HepG2 (cell line): ENCODE data around the gene ERMAP. TPM values are rescaled to one million over a fixed set of nuclear protein-coding genes. Genes with fewer than 3 reads are reported as not detected.
A peak's percentile ranks its signal among the peaks of the same experiment; 100 is the strongest.

Source experiments
- ATF7-NPFF ChIP-seq: sonication (generic); formaldehyde crosslinking; IDR thresholded peaks from 2 replicates; pipeline ENCODE4 v1.8.1; 2023; ENCODE audit warnings: mild to moderate bottlenecking, low read depth, missing genetic modification reagents, moderate library complexity
- ATM ChIP-seq: fragments of 450-650 bp; IDR thresholded peaks from 2 replicates; pipeline ENCODE4 v1.7.1; 2017; ENCODE audit warnings: mild to moderate bottlenecking, borderline replicate concordance
- ATRX ChIP-seq: sonication (generic); formaldehyde crosslinking; IDR thresholded peaks from 2 replicates; pipeline ENCODE4 v1.4.0; 2020; ENCODE audit warnings: missing genetic modification reagents, borderline replicate concordance
- CBX2 ChIP-seq, 2 experiments: fragments of 200-600 bp in 1 of 2; sonication (generic); formaldehyde crosslinking in 1 of 2; IDR thresholded peaks; 2 replicates each; pipeline versions ENCODE4 v1.7.0 to v1.8.1; 2018 to 2022; ENCODE audit warnings: low read depth in 2 of 2, low read length in 1 of 2, mild to moderate bottlenecking in 1 of 2, missing genetic modification reagents in 1 of 2
- CERS6 ChIP-seq: sonication (generic); formaldehyde crosslinking; IDR thresholded peaks from 2 replicates; pipeline ENCODE4 v1.5.0; 2020; ENCODE audit warnings: missing genetic modification reagents
- GLI4 ChIP-seq: sonication (generic); formaldehyde crosslinking; IDR thresholded peaks from 2 replicates; pipeline ENCODE4 v1.5.1; 2020; ENCODE audit warnings: missing genetic modification reagents, mild to moderate bottlenecking, moderate library complexity, borderline replicate concordance
- HOMEZ ChIP-seq: IDR thresholded peaks from 2 replicates; pipeline ENCODE4 v1.6.1; 2016; ENCODE audit warnings: low read depth
- LBX2 ChIP-seq: sonication (generic); formaldehyde crosslinking; IDR thresholded peaks from 2 replicates; pipeline ENCODE4 v1.5.0; 2020; ENCODE audit warnings: missing genetic modification reagents, mild to moderate bottlenecking, borderline replicate concordance
- NFRKB ChIP-seq: fragments of 450-650 bp; IDR thresholded peaks from 2 replicates; pipeline ENCODE4 v1.6.1; 2017
- POLR2G ChIP-seq: fragments of 200-400 bp; formaldehyde crosslinking; IDR thresholded peaks from 2 replicates; pipeline ENCODE4 v1.6.1; 2018; ENCODE audit warnings: mild to moderate bottlenecking, low read depth, low read length, moderate library complexity
- SKI ChIP-seq: fragments of 450-650 bp; IDR thresholded peaks from one replicate; pipeline ENCODE4 v1.6.1; 2018; ENCODE audit warnings: mild to moderate bottlenecking; ENCODE audit not compliant: partially characterized antibody
- ZBTB1 ChIP-seq: sonication (generic); formaldehyde crosslinking; IDR thresholded peaks from 2 replicates; pipeline ENCODE4 v1.4.0; 2020; ENCODE audit warnings: missing genetic modification reagents, borderline replicate concordance
- ZHX1 ChIP-seq: sonication (generic); formaldehyde crosslinking; IDR thresholded peaks from 2 replicates; pipeline ENCODE4 v1.8.1; 2022; ENCODE audit warnings: low read depth, mild to moderate bottlenecking, missing genetic modification reagents
- ZMYM4 ChIP-seq: sonication (generic); formaldehyde crosslinking; IDR thresholded peaks from 2 replicates; pipeline ENCODE4 v1.8.1; 2023; ENCODE audit warnings: mild to moderate bottlenecking, missing genetic modification reagents
- ZNF124 ChIP-seq: sonication (generic); formaldehyde crosslinking; IDR thresholded peaks from 2 replicates; pipeline ENCODE4 v1.4.0; 2020; ENCODE audit warnings: missing genetic modification reagents
- ZNF143 ChIP-seq: sonication (generic); formaldehyde crosslinking; IDR thresholded peaks from 2 replicates; pipeline ENCODE4 v1.4.0; 2020; ENCODE audit warnings: missing genetic modification reagents
- ZNF34 ChIP-seq: sonication (generic); formaldehyde crosslinking; IDR thresholded peaks from 2 replicates; pipeline ENCODE4 v1.4.0; 2020; ENCODE audit warnings: mild to moderate bottlenecking, missing genetic modification reagents, borderline replicate concordance
- ZNF570 ChIP-seq: sonication (generic); formaldehyde crosslinking; IDR thresholded peaks from 2 replicates; pipeline ENCODE4 v1.4.0; 2020; ENCODE audit warnings: mild to moderate bottlenecking, missing genetic modification reagents, borderline replicate concordance
- ZNF704 ChIP-seq: sonication (generic); formaldehyde crosslinking; IDR thresholded peaks from 2 replicates; pipeline ENCODE4 v1.8.1; 2023; ENCODE audit warnings: mild to moderate bottlenecking, inconsistent platforms, moderate library complexity, missing genetic modification reagents, borderline replicate concordance
- ZNF792 ChIP-seq: IDR thresholded peaks from 2 replicates; pipeline ENCODE4 v1.6.1; 2016
- ZSCAN25 ChIP-seq: sonication (generic); formaldehyde crosslinking; IDR thresholded peaks from 2 replicates; pipeline ENCODE4 v1.8.0; 2022; ENCODE audit warnings: mild to moderate bottlenecking, missing genetic modification reagents
- polyA plus RNA-seq, 8 experiments: library from polyadenylated mRNA; depleted of rRNA in 3 of 8; stranded (reverse) in 7 of 8; unstranded in 1 of 8; fragments of >200 nt; fragmentation: Illumina TruSeq in 4 of 8; extraction: Trizol in 4 of 8; gene quantifications; 2 replicates each; pipeline versions ENCODE4 v1.2.1 to v1.2.3, GENCODE V29; 2011 to 2016; ENCODE audit warnings: low read depth in 4 of 8, missing spikeins in 1 of 8, mixed read lengths in 1 of 8; ENCODE audit not compliant: insufficient read depth in 1 of 8
- total RNA-seq, 5 experiments: library from RNA; depleted of rRNA; stranded (reverse); fragments of >200 nt; fragmentation: Illumina TruSeq; extraction: Trizol; gene quantifications; 2 replicates each; pipeline ENCODE4 v1.2.3, GENCODE V29; 2016; ENCODE audit warnings: low read depth in 1 of 5

The ERMAP gene
- total and polyA plus RNA-seq, 2 of the 13 experiments (the other 11 are each of a cell fraction or from before 2014, with no cell fraction given) = 2.2 to 4.4 TPM

GRCh38 chr1:42816585-42817439 is at the start of gene ERMAP, which contains the start of gene SVBP (continued):
- TF ChIP-seq ZNF704 (CRISPR knock-in tag) (no peak), ATM (no peak), NFRKB (no peak), GLI4 (CRISPR knock-in tag) (no peak), ZHX1 (peak; percentile 55; the same call in 1 of the 2 replicates), ZNF34 (CRISPR knock-in tag) (no peak), CERS6 (CRISPR knock-in tag) (no peak), HOMEZ (CRISPR knock-in tag) (no peak), ZMYM4 (CRISPR knock-in tag) (peak; percentile 61; the same call in 1 of the 2 replicates), ZNF570 (CRISPR knock-in tag) (no peak), ZNF792 (no peak; the same call in 1 of the 2 replicates), ATF7-NPFF (peak; percentile 55; the same call in 1 of the 2 replicates), ATRX (no peak), ZNF143 (CRISPR knock-in tag) (no peak; the same call in 1 of the 2 replicates), SKI (no peak), CBX2 (IDR thresholded peaks at IDR 0.05; ENCODE audit: low read depth, low read length) (no peak), CBX2 (CRISPR knock-in tag; IDR thresholded peaks at IDR 0.05; ENCODE audit: low read depth) (no peak), ZBTB1 (CRISPR knock-in tag) (no peak), ZSCAN25 (CRISPR knock-in tag) (peak; percentile 27; the same call in 1 of the 2 replicates), ZNF124 (CRISPR knock-in tag) (no peak), LBX2 (no peak), POLR2G (peak; percentile 85)
